ENCODE measurements around the gene PLCB3. TPM values are rescaled to one million over a fixed set of nuclear protein-coding genes. Genes with fewer than 3 reads are reported as not detected.

Gene PLCB3
- total and polyA plus RNA-seq, 3 experiments from 2014 or later = 0.47 to 13.6 (median 12.5) TPM

- Mint-ChIP-seq H3K9me3 (no peaks in the 10 kb centered on the region), H3K4me3 (peak overlapping the region in 2 of 7 donors; percentile 15 to 70), H3K36me3 (peaks cover 8 to 64% (median 8%) of the 10 kb centered on the region in 3 donors), H3K27ac (peak overlapping the region in 1 of 8 donors; percentile 71), H3K27me3 (peaks cover 0 to 1% of the 10 kb centered on the region in 2 donors), H3K4me1 (peaks cover 18 to 45% (median 22%) of the 10 kb centered on the region in 3 donors)
- Histone ChIP-seq H3K36me3 (ENCODE audit: insufficient read depth, low read length) (peaks cover 17% of the 10 kb centered on the region), H3K27ac (ENCODE audit: low read depth, low read length) (no peak overlapping the region), H3K9me3 (ENCODE audit: low read length) (no peaks in the 10 kb centered on the region), H3K27me3 (ENCODE audit: insufficient read depth, low read length, poor library complexity, severe bottlenecking) (no peaks in the 10 kb centered on the region), H3K4me3 (ENCODE audit: low read length) (no peak overlapping the region), H3K4me1 (ENCODE audit: insufficient read depth, low read length) (peaks cover 14% of the 10 kb centered on the region)
- CTCF ChIA-PET = interaction anchor here (1.3 to 2.8 kb wide), 3 partner anchors 15 to 93 kb away, joined by 5 to 10 read pairs (median 8); partner anchors contain the start of gene ESRRA
- POLR2A ChIA-PET = interaction anchor here (2.3 kb wide), 1 partner anchor 15 kb away, joined by 7 read pairs; the partner anchor contains the start of genes NUDT22 and TRPT1
- no peak for DNase-seq
These were observed 40.0 kb upstream of the PLCB3 start for GRCh38 chr11:64211181-64211872.

DNA sequence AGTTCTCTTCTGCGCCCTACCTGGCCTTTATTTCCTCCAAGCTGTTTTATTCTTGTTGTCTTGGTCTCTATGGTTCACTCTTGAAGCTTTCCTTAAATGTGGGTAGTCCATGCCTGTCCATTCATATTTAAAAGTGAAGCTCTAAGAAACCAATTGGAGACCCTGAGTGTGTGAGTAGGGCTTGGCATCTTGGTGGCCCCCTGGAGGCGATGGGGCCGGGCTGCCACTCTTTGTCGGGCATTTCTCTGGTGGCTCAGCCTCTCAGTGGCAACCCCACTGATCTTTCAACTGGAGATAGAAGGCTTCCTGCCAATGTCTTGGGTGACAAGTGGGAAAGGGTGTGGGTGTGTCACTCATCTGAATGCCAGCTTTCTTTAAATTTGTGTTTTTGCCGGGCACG, 34.5 kb upstream of the PLCB3 start:
- no peak overlapping the region for H3K27ac ChIP-seq (ENCODE audit: low read depth, low read length)
- peak overlapping the region in 3 of 8 donors; percentile 24 to 50 (median 50) for H3K27ac Mint-ChIP-seq
- no peak overlapping the region for H3K4me3 ChIP-seq (ENCODE audit: low read length)
- no peaks in the 10 kb centered on the region for H3K4me1 ChIP-seq (ENCODE audit: insufficient read depth, low read length)
- peak in 1 of 5 donors; percentile 29 for DNase-seq
- H3K9me3 ChIP-seq (ENCODE audit: low read length) = no peaks in the 10 kb centered on the region
- H3K9me3 Mint-ChIP-seq = no peaks in the 10 kb centered on the region
- H3K27me3 ChIP-seq (ENCODE audit: insufficient read depth, low read length, poor library complexity, severe bottlenecking) = no peaks in the 10 kb centered on the region
- ChIA-PET POLR2A (interaction anchor here (0.5 to 1.0 kb wide), 2 partner anchors 10 to 33 kb away, joined by 5 to 6 read pairs; partner anchors contain the start of gene FERMT3), CTCF (interaction anchor here (1.1 to 12.0 kb wide), 3 partner anchors 11 to 88 kb away, joined by 6 to 143 read pairs (median 7); partner anchors contain the start of gene FERMT3)
- H3K36me3 Mint-ChIP-seq = peaks cover 8 to 70% (median 10%) of the 10 kb centered on the region in 3 donors
- peaks cover 0 to 1% of the 10 kb centered on the region in 2 donors for H3K27me3 Mint-ChIP-seq
- H3K36me3 ChIP-seq (ENCODE audit: insufficient read depth, low read length) = peaks cover 34% of the 10 kb centered on the region
- H3K4me1 Mint-ChIP-seq = peaks cover 10 to 18% (median 11%) of the 10 kb centered on the region in 3 donors
- H3K4me3 Mint-ChIP-seq = no peak overlapping the region

- POLR2A ChIA-PET = interaction anchor here (0.6 kb wide), 2 partner anchors 15 to 1784 kb away, joined by 3 read pairs; no protein-coding TSS in a partner anchor
- H3K4me3 ChIP-seq (ENCODE audit: low read length) = no peak overlapping the region
- Mint-ChIP-seq H3K36me3 (peaks cover 6 to 66% (median 7%) of the 10 kb centered on the region in 3 donors), H3K4me3 (no peak overlapping the region), H3K9me3 (no peaks in the 10 kb centered on the region), H3K27me3 (peaks cover 0 to 1% of the 10 kb centered on the region in 2 donors), H3K27ac (peak overlapping the region in 5 of 8 donors; percentile 22 to 88 (median 57)), H3K4me1 (peaks cover 5 to 8% (median 5%) of the 10 kb centered on the region in 3 donors)
- H3K9me3 ChIP-seq (ENCODE audit: low read length) = no peaks in the 10 kb centered on the region
- H3K4me1 ChIP-seq (ENCODE audit: insufficient read depth, low read length) = no peaks in the 10 kb centered on the region
- no peak overlapping the region for H3K27ac ChIP-seq (ENCODE audit: low read depth, low read length)
- H3K36me3 ChIP-seq (ENCODE audit: insufficient read depth, low read length) = peaks cover 28% of the 10 kb centered on the region
- no peak for DNase-seq
- H3K27me3 ChIP-seq (ENCODE audit: insufficient read depth, low read length, poor library complexity, severe bottlenecking) = no peaks in the 10 kb centered on the region
- CTCF ChIA-PET = interaction anchor here (1.8 to 12.0 kb wide), 3 partner anchors 8 to 82 kb away, joined by 4 to 143 read pairs (median 4); partner anchors contain the start of gene FERMT3
These were observed 32.5 kb upstream of the PLCB3 start for GRCh38 chr11:64218628-64219353.

DNA sequence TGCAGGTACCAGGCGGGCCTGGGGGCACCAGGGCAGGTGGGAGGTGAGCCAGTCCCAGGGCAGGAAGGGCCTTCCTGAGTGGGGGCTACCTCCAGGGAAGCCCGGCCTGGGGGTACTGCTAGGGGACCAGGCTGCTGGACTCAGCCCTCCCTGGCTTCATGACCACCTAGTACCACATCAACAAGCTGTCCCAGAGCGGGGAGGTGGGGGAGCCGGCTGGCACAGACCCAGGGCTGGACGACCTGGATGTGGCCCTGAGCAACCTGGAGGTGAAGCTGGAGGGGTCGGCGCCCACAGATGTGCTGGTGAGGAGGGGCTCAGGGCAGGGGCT, 32.0 kb upstream of the PLCB3 start:
- DNase-seq = no peak
- Mint-ChIP-seq H3K4me1 (peaks cover 5 to 11% (median 5%) of the 10 kb centered on the region in 3 donors), H3K27ac (peak overlapping the region in 1 of 8 donors; percentile 88), H3K36me3 (peaks cover 3 to 62% (median 6%) of the 10 kb centered on the region in 3 donors), H3K27me3 (peaks cover 0 to 1% of the 10 kb centered on the region in 2 donors), H3K9me3 (no peaks in the 10 kb centered on the region), H3K4me3 (no peak overlapping the region)
- POLR2A ChIA-PET = no interaction called here
- Histone ChIP-seq H3K4me3 (ENCODE audit: low read length) (no peak overlapping the region), H3K27me3 (ENCODE audit: insufficient read depth, low read length, poor library complexity, severe bottlenecking) (no peaks in the 10 kb centered on the region), H3K4me1 (ENCODE audit: insufficient read depth, low read length) (no peaks in the 10 kb centered on the region), H3K9me3 (ENCODE audit: low read length) (no peaks in the 10 kb centered on the region), H3K36me3 (ENCODE audit: insufficient read depth, low read length) (peaks cover 32% of the 10 kb centered on the region), H3K27ac (ENCODE audit: low read depth, low read length) (no peak overlapping the region)
- CTCF ChIA-PET = interaction anchor here (2.1 to 12.0 kb wide), 2 partner anchors 13 to 82 kb away, joined by 4 to 143 read pairs; partner anchors contain the start of gene FERMT3

- Histone ChIP-seq H3K27ac (ENCODE audit: low read depth, low read length) (no peak overlapping the region), H3K36me3 (ENCODE audit: insufficient read depth, low read length) (peaks cover 34% of the 10 kb centered on the region), H3K4me3 (ENCODE audit: low read length) (no peak overlapping the region), H3K4me1 (ENCODE audit: insufficient read depth, low read length) (no peaks in the 10 kb centered on the region), H3K9me3 (ENCODE audit: low read length) (no peaks in the 10 kb centered on the region), H3K27me3 (ENCODE audit: insufficient read depth, low read length, poor library complexity, severe bottlenecking) (no peaks in the 10 kb centered on the region)
- POLR2A ChIA-PET = no interaction called here
- peaks cover 3 to 59% (median 6%) of the 10 kb centered on the region in 3 donors for H3K36me3 Mint-ChIP-seq
- CTCF ChIA-PET = interaction anchor here (0.5 to 12.0 kb wide), 2 partner anchors 14 to 1602 kb away, joined by 5 to 143 read pairs; partner anchors contain the start of gene FERMT3
- peaks cover 0 to 1% of the 10 kb centered on the region in 2 donors for H3K27me3 Mint-ChIP-seq
- peaks cover 5 to 13% (median 5%) of the 10 kb centered on the region in 3 donors for H3K4me1 Mint-ChIP-seq
- H3K4me3 Mint-ChIP-seq = no peak overlapping the region
- no peaks in the 10 kb centered on the region for H3K9me3 Mint-ChIP-seq
- no peak for DNase-seq
- peak overlapping the region in 1 of 8 donors; percentile 22 for H3K27ac Mint-ChIP-seq
These were observed 31.6 kb upstream of the PLCB3 start for GRCh38 chr11:64219755-64220154.

DNA sequence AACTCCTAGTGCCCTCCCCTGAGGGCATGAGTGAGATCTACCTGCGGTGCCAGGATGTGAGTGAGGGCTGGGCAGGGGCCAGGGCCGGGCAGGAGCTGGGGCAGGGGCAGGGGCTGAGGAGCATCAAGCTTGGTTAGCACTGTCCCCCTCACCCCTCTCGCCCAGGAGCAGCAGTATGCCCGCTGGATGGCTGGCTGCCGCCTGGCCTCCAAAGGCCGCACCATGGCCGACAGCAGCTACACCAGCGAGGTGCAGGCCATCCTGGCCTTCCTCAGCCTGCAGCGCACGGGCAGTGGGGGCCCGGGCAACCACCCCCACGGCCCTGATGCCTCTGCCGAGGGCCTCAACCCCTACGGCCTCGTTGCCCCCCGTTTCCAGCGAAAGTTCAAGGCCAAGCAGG, 31.1 kb upstream of the PLCB3 start:
- H3K27me3 ChIP-seq (ENCODE audit: insufficient read depth, low read length, poor library complexity, severe bottlenecking) = no peaks in the 10 kb centered on the region
- ChIA-PET POLR2A (no interaction called here), CTCF (interaction anchor here (0.5 to 12.0 kb wide), 2 partner anchors 14 to 1602 kb away, joined by 5 to 143 read pairs; partner anchors contain the start of gene FERMT3)
- no peak for DNase-seq
- no peaks in the 10 kb centered on the region for H3K27me3 Mint-ChIP-seq
- H3K9me3 ChIP-seq (ENCODE audit: low read length) = no peaks in the 10 kb centered on the region
- H3K4me3 ChIP-seq (ENCODE audit: low read length) = no peak overlapping the region
- H3K4me3 Mint-ChIP-seq = no peak overlapping the region
- H3K9me3 Mint-ChIP-seq = no peaks in the 10 kb centered on the region
- peaks cover 34% of the 10 kb centered on the region for H3K36me3 ChIP-seq (ENCODE audit: insufficient read depth, low read length)
- peaks cover under 1 to 54% (median 2%) of the 10 kb centered on the region in 3 donors for H3K36me3 Mint-ChIP-seq
- peaks cover under 1 to 18% (median 8%) of the 10 kb centered on the region in 3 donors for H3K4me1 Mint-ChIP-seq
- peaks cover 4% of the 10 kb centered on the region for H3K4me1 ChIP-seq (ENCODE audit: insufficient read depth, low read length)
- no peak overlapping the region for H3K27ac ChIP-seq (ENCODE audit: low read depth, low read length)
- H3K27ac Mint-ChIP-seq = peak overlapping the region in 1 of 8 donors; percentile 22

GRCh38 chr11:64220798-64221197, 30.5 kb upstream of the PLCB3 start:
- no peak for DNase-seq
- peaks cover 0 to 23% (median 10%) of the 10 kb centered on the region in 3 donors for H3K4me1 Mint-ChIP-seq
- H3K9me3 ChIP-seq (ENCODE audit: low read length) = no peaks in the 10 kb centered on the region
- no peak overlapping the region for H3K4me3 Mint-ChIP-seq
- H3K27me3 ChIP-seq (ENCODE audit: insufficient read depth, low read length, poor library complexity, severe bottlenecking) = no peaks in the 10 kb centered on the region
- H3K4me3 ChIP-seq (ENCODE audit: low read length) = no peak overlapping the region
- CTCF ChIA-PET = interaction anchor here (1.6 to 12.0 kb wide), 2 partner anchors 15 to 80 kb away, joined by 3 to 143 read pairs; partner anchors contain the start of genes CATSPERZ and FERMT3
- POLR2A ChIA-PET = no interaction called here
- H3K27ac ChIP-seq (ENCODE audit: low read depth, low read length) = no peak overlapping the region
- H3K36me3 Mint-ChIP-seq = peaks cover 0 to 52% (median 2%) of the 10 kb centered on the region in 3 donors
- H3K4me1 ChIP-seq (ENCODE audit: insufficient read depth, low read length) = peaks cover 9% of the 10 kb centered on the region
- H3K27me3 Mint-ChIP-seq = no peaks in the 10 kb centered on the region
- no peaks in the 10 kb centered on the region for H3K9me3 Mint-ChIP-seq
- H3K36me3 ChIP-seq (ENCODE audit: insufficient read depth, low read length) = peaks cover 34% of the 10 kb centered on the region
- H3K27ac Mint-ChIP-seq = peak overlapping the region in 1 of 8 donors; percentile 52
